Measurements from ENCODE around the gene GUF1.

The GUF1 gene

GRCh38 chr4:44684648-44685047 lies 6.4 kb downstream of the GUF1 start:
- TF ChIP-seq ELF4 (IDR thresholded peaks at IDR 0.05), result no peak
- no peak for TF ChIP-seq FOXK2 (IDR thresholded peaks at IDR 0.05)
- TF ChIP-seq SP1 (IDR thresholded peaks at IDR 0.05), result no peak
- TF ChIP-seq HDGF (IDR thresholded peaks at IDR 0.05; ENCODE audit: borderline replicate concordance), result no peak
- no peak for TF ChIP-seq FOXA1 (IDR thresholded peaks at IDR 0.05)
- no peak for TF ChIP-seq L3MBTL2 (conservative IDR thresholded peaks at IDR 0.05)
- no peak for TF ChIP-seq ZNF384 (IDR thresholded peaks at IDR 0.05)
- TF ChIP-seq ARNT (IDR thresholded peaks at IDR 0.05), result no peak
- no peak for TF ChIP-seq CTBP1 (IDR thresholded peaks at IDR 0.05; ENCODE audit: borderline replicate concordance)
- TF ChIP-seq LEF1 (IDR thresholded peaks at IDR 0.05; ENCODE audit: borderline replicate concordance), result no peak
- TF ChIP-seq NFRKB (IDR thresholded peaks at IDR 0.05), result no peak
- TF ChIP-seq FOXM1 (IDR thresholded peaks at IDR 0.05; ENCODE audit: borderline replicate concordance), result no peak
- no peak for TF ChIP-seq PKNOX1 (IDR thresholded peaks at IDR 0.05)
- no peak for TF ChIP-seq TARDBP (IDR thresholded peaks at IDR 0.05)
- DNase-seq (ENCODE audit: extremely low spot score), result no peak
- ChIA-PET CTCF (no interaction called here), POLR2A (no interaction called here)

DNA sequence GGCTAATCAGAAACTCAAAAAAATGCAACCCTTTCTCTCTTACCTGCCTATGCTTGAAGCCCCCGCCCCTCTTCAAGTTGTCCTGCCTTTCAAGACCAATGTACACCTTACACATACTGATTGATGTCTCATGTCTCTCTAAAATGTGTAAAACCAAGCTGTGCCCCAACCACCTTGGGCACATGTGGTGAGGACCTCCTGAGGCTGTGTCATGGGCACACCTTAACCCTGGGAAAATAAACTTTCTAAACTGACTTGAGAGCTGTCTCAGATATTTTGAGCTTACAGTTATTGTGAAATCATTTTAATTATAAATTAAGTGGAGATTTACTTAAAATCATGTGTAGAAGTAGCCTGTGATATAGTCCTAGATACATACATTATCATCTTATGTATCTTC lies 22.2 kb downstream of the GUF1 start:
- CTCF ChIA-PET, result no interaction called here
- no peak for TF ChIP-seq SP1 (IDR thresholded peaks at IDR 0.05)
- TF ChIP-seq NFRKB (IDR thresholded peaks at IDR 0.05), result no peak
- no peak for TF ChIP-seq LEF1 (IDR thresholded peaks at IDR 0.05; ENCODE audit: borderline replicate concordance)
- no peak for TF ChIP-seq ZNF384 (IDR thresholded peaks at IDR 0.05)
- no peak for TF ChIP-seq TARDBP (IDR thresholded peaks at IDR 0.05)
- TF ChIP-seq BHLHE40 (IDR thresholded peaks at IDR 0.05; ENCODE audit: borderline replicate concordance), result no peak
- no peak for TF ChIP-seq SUZ12 (IDR thresholded peaks at IDR 0.05)
- TF ChIP-seq ELF4 (IDR thresholded peaks at IDR 0.05), result no peak
- TF ChIP-seq FOXA1 (IDR thresholded peaks at IDR 0.05), result no peak
- TF ChIP-seq ARNT (IDR thresholded peaks at IDR 0.05), result no peak
- no peak for TF ChIP-seq HDGF (IDR thresholded peaks at IDR 0.05; ENCODE audit: borderline replicate concordance)
- TF ChIP-seq PKNOX1 (IDR thresholded peaks at IDR 0.05), result no peak
- TF ChIP-seq FOXM1 (IDR thresholded peaks at IDR 0.05; ENCODE audit: borderline replicate concordance), result no peak
- POLR2A ChIA-PET, result no interaction called here
- DNase-seq (ENCODE audit: extremely low spot score), result no peak

DNA sequence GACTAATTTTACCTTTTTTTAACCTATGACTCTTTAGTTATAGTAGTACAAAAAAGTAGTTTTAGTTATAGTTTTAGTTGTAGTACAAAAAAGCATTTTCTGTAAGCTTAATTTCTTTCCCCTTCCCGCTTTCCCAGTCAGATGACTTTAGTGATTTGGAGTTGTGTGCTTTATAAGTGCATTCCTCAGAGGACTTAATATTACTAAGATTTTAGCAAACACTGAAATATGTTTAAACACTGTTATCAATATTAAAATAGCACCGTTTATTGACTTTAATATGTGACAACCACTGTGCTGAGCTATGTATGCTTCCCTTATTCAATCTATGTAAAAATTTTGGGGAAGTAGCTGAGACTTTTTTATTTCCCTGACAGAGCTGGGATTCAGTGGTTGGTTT lies 22.8 kb downstream of the GUF1 start:
- TF ChIP-seq SP1 (IDR thresholded peaks at IDR 0.05) (no peak), ZNF384 (IDR thresholded peaks at IDR 0.05) (no peak), LEF1 (IDR thresholded peaks at IDR 0.05; ENCODE audit: borderline replicate concordance) (no peak), ELF4 (IDR thresholded peaks at IDR 0.05) (no peak), TARDBP (IDR thresholded peaks at IDR 0.05) (no peak), FOXM1 (IDR thresholded peaks at IDR 0.05; ENCODE audit: borderline replicate concordance) (no peak), CTBP1 (IDR thresholded peaks at IDR 0.05; ENCODE audit: borderline replicate concordance) (no peak)
- ChIA-PET POLR2A (no interaction called here), CTCF (no interaction called here)
- DNase-seq (ENCODE audit: extremely low spot score), result no peak

- ChIA-PET POLR2A (no interaction called here), CTCF (no interaction called here)
- TF ChIP-seq FOXA1 (IDR thresholded peaks at IDR 0.05) (no peak), SUZ12 (IDR thresholded peaks at IDR 0.05) (no peak), BHLHE40 (IDR thresholded peaks at IDR 0.05; ENCODE audit: borderline replicate concordance) (no peak), HDGF (IDR thresholded peaks at IDR 0.05; ENCODE audit: borderline replicate concordance) (no peak), PKNOX1 (IDR thresholded peaks at IDR 0.05) (no peak), LEF1 (IDR thresholded peaks at IDR 0.05; ENCODE audit: borderline replicate concordance) (no peak), L3MBTL2 (conservative IDR thresholded peaks at IDR 0.05) (no peak)
- DNase-seq (ENCODE audit: extremely low spot score), result no peak
Observed at GRCh38 chr4:44704673-44705072, 26.5 kb downstream of the GUF1 start.

GRCh38 chr4:44713125-44713524 lies 34.9 kb downstream of the GUF1 start:
- TF ChIP-seq FOXK2 (IDR thresholded peaks at IDR 0.05), result no peak
- no peak for TF ChIP-seq CTBP1 (IDR thresholded peaks at IDR 0.05; ENCODE audit: borderline replicate concordance)
- TF ChIP-seq ELF4 (IDR thresholded peaks at IDR 0.05), result no peak
- ChIA-PET CTCF (no interaction called here), POLR2A (no interaction called here)
- no peak for DNase-seq (ENCODE audit: extremely low spot score)

- no peak for DNase-seq (ENCODE audit: extremely low spot score)
- ChIA-PET POLR2A (interaction anchor here (1.5 kb wide), 1 partner anchor 39 kb away, joined by 5 read pairs; the partner anchor contains the start of gene GUF1), CTCF (interaction anchor here (1.3 kb wide), 1 partner anchor 9 kb away, joined by 4 read pairs; no protein-coding TSS in a partner anchor)
- TF ChIP-seq LEF1 (IDR thresholded peaks at IDR 0.05; ENCODE audit: borderline replicate concordance) (no peak), SP1 (IDR thresholded peaks at IDR 0.05) (no peak), PKNOX1 (IDR thresholded peaks at IDR 0.05) (no peak), BHLHE40 (IDR thresholded peaks at IDR 0.05; ENCODE audit: borderline replicate concordance) (no peak), NFRKB (IDR thresholded peaks at IDR 0.05) (no peak), L3MBTL2 (conservative IDR thresholded peaks at IDR 0.05) (no peak), FOXM1 (IDR thresholded peaks at IDR 0.05; ENCODE audit: borderline replicate concordance) (no peak), HDGF (IDR thresholded peaks at IDR 0.05; ENCODE audit: borderline replicate concordance) (no peak)
Observed at GRCh38 chr4:44716597-44716996, 38.4 kb downstream of the GUF1 start.

All from HEK293T (cell line).